ENCODE results near the gene C4BPA.

Gene C4BPA

DNA sequence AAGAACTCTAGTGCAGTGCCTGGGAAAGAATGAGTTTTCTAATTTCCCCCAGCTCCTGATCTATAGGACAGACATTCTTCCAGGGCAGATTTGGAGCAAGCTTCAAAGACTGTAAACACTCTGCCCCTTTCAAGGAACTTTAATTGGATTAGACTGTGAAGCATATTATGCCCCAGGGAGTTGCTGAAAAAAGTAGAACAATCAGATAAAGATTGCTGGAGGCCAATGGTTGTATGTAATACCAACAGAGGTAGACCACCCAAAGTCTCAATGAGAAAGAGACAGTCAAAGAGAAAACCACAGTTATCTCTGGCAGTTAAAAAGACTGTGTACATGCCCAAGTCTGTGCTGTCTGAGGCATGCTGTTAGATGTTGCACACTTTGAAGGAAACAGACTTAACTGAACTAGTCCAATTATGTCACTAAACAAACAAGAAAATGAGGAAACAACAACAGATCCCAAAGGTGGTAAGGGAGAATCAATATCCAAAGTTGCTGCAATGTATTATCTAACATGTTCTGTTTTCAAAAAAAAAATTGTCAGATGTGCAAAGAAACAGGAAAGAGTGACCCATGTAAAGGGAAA lies 24.4 kb downstream of the C4BPA start:
- DNase-seq = no peak

DNA sequence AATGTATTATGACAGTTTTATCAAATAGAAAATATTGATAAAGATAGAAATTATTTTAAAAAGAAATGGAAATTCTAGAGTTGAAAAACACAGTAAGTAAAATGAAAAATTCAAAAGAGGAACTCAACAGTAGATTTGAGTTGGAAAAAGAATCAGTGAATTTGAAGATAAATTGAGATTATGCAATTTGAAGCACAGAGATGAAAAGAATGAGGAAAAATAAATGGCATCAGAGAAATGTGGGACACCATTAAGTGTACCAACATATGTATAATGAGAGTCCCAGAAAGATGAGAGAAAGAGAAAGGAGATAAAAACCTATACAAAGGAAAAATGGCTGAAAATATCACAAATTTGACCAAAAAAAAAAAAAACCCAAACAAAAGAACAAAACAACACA lies 25.0 kb downstream of the C4BPA start:
- no peak for DNase-seq

DNA sequence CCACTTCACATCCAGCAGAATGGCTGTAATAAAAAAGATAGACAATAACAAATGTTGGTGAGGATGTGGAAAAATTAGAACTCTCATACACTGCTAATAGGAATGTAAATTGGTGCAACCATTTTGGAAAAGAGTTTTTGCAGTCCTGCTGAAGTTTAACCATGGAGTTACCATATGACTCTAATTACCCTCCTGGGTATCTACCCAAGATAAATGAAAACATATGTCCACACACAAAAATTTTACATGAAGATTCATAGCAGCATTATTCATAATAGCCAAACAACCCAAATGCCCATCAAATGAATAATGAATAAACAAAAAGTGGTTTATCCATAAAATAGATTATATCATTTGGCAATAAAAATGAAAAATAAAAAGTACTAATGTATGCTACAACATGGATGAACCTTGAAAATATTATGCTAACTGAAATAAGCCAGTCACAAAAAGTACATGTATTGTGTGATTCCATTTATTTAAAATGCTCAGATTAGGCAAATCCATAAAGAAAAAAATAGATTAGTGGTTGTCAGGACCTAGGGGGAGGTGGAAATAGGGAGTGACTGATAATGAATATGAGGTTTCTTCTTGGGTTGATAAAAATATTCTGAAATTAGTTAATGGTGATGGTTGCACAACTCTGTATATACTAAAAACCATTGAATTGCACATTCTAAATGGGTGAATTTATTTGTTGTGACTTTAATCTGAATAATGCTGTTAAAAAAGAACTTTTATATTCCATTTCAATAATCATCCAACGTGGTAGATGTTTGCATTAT lies 26.4 kb downstream of the C4BPA start:
- no peak for DNase-seq

DNA sequence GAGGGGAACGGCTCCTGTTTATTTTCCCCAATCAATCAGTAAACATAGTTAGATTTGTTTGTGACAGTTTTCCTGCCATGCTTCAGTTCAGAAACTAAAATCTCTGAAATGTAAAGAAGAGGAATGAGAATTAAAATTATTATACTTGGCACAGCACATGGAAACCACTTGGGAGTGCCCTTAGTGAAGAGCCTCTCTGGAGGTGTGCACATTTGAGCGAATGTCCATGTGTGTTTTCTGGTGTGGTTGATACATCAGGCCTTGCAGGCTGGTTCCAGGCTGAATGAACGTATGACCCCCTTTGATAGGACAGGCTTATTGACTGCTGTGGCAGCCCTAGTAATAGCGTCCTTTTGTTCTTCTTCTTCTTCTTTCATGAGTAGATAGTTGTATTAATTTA lies 27.1 kb downstream of the C4BPA start:
- no peak for DNase-seq

DNA sequence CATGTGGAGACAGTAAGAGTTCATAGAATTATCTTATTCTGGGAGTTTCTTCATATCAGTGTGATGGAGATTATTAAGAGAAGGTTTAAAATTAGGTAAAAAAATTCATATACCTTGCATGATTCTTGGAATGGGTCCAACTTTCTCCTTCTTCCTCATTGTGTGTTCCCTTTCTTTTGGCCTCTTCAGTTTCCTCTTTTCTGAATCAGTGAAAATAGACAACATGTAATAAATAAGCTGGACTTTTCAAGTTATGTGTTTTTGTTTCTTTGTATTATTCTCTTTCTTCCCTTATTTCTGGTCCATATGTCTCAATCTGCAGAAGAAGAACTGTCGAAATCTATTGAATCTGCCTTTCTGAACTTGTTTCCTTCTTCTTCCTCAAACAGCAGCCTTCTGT lies 30.5 kb downstream of the C4BPA start:
- no peak for DNase-seq

DNA sequence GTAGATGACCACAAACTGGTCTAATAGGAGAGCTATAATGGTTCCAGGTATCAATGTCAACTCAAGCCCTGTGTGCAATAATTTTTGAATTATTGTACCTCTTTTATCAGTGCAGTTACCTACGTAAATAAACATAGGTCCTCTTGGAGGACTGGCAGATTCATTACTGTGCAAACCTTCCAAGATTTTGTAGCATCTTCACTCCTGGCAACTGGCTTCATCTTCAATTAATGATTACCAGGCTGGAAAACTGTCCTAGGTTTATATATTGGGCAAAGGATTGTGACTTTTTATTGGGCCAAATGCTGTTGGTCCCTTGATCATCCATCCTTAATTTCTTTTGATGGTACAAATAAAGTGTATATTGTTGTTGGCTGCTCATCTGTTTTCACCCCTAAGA lies 35.6 kb downstream of the C4BPA start:
- no peak for DNase-seq

DNA sequence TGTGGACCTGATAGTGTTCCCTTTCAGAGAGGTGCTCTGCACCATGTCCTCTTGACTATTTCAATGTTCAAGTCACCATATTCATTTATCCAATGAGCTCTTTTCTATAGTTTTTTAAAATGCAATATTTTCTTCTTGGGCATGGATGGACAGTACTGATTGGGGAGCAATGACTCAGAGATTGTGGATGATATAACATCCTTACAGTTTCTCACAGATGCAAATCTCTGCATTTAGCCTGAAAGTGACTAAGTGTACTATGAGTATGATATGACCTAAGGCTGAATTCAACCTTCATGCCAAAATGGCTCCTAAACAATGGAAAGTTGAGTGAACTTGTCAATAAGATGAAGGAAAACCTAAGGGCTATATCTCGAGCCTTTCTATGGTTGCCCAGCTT lies 36.5 kb downstream of the C4BPA start:
- no peak for DNase-seq

DNA sequence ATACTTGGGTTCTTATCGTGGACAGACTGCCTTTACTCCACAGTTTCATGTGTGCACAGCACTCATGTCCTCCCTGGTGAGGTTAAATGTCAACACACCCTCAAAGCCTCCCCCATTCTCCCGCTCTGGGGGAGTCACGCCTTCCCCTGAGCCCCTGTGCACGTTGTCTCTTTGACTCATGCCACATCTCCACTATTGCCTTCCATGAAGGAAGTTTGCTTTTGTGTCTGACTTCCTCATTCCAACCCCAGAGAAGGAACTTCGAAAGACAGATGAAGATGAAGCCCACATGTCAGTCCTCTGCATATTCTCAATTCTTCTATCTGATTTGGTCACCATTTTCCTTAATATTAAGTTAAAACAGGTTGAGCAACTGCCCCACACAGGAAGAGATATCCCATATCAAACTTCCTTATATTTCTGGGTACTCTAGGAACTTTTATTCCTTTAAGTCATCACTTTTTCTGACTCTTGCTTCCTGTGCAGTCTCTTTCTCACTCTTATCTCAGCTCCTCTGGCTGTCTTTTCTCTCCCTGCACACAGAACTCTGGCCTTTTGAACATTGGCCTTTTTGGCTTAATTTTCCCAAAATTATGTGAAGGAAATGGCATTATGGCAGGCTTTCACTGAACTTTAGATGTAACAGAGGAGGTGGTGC lies 41.5 kb downstream of the C4BPA start:
- no peak for DNase-seq

DNA sequence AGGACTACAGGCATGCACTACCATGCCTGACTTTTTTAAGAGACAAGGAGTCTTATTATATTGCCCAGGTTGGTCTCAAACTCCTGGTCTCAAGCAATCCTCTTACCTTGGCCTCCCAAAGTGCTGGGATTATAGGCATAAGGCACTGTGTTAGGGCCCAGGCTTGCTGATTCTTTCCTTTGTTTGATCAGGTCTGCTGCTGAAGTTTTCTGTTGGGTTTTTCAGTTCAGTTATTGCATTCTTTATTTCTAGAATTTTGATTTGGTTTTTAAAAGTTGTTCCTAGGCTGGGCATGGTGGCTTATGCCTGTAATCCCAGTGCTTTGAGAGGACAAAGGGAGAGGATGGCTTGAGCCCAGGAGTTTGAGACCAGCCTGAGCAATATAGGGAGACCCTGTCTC lies 47.9 kb downstream of the C4BPA start:
- DNase-seq = no peak

DNA sequence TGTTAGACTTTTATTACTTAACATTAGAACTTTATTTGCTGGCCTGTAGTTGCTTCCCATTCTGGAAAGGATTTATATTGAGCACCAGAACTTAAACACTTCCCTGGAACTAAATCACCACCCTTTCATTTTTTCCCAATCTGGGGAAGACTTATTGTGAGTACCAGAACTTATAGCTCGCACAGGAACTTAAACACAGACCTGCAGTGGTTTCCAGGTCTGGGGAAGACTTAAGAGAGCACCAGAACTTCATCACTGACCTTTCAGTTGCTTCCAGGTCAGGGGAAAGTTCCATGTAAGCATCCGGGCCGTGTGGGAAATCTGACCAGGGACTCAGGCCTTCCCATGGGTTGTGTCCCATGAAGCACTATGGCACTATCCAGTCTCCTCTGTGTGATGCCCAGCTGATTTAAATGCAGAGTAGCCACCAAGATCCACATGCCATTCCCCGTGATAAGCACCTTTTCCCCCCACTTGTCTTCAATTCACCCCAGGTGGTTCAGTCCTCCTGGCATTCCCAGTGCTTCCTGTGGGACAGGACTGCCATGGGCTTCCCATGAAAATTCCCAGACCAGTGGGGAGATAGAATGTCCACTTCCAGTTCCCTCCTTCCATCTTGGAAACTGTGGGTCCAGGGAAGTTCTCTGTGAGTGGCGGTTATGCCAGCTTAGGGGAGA lies 48.9 kb downstream of the C4BPA start:
- DNase-seq = no peak

DNA sequence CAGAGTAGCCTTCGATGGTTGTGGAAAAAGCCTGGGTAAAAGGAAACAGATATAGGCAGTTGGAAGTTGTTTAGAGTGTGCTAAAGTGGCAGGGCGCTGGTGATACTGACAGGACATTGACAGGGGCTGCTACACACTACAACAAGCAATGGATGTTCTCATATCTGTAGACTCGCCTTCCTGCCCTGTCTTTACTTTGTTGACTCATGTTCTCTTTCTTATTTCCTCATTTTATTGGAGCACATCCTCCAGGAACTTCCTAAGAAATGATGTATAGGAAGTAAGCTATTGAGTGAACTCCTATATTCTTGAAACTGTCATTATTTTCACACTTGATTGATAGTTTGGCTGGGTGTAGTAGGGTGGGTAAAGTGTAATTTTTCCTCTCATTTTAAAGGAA lies 51.0 kb downstream of the C4BPA start:
- no peak for DNase-seq

DNA sequence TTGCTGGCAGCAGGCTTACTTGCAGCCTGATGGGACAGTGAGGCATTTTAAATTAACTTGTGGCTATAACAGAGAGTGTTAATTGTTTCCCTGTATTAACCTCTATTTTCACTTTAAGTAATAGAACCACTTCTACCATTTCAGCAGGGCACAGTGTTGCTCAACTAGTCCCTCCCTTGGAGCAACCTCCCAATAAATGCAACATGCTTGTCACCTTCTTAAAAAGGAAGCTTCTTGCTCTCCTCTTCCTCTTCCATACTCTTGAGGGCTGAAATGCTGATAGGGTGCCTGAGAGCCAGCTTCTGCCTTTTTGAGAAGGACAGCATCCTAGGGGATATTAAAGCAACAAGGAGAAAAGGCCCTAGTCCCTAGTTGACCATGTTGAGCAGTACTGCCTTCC lies 52.1 kb downstream of the C4BPA start:
- DNase-seq = no peak

DNA sequence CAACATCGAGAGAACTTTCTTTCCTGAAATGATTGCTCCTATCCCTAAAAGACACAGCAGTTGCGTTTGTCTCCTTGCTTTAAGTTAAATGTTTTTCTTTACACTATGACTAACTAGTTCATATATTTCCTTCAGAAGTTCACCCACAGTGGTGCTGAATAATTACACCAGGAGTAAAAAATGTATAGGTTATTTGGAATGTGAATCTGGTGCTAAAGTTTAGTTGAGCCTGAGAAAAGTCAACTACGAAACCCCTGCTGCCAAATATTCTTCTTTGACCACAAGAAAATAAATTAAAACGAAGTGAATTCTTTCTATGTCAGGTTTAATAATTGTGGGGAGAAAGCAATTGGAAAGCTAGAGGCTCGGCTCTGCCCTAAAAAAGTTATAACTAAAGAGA lies 52.8 kb downstream of the C4BPA start:
- DNase-seq = no peak

DNA sequence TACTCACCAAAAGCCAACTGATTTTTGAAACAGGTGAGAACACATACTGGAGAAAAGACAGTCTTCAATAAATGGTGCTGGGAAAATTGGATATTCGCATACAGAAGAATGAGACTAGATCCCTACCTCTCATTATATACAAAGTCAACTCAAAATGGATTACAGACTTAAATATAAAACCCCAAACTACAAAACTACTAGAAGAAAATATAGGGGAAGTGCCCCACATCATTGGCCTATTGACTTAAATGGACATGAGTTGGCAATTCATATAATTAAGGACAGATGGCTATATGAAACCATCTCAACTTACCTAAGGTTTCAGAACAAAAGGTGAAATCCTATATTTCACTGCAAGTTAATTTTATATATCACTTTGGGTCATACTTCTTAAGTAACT lies 60.1 kb downstream of the C4BPA start:
- DNase-seq = no peak

DNA sequence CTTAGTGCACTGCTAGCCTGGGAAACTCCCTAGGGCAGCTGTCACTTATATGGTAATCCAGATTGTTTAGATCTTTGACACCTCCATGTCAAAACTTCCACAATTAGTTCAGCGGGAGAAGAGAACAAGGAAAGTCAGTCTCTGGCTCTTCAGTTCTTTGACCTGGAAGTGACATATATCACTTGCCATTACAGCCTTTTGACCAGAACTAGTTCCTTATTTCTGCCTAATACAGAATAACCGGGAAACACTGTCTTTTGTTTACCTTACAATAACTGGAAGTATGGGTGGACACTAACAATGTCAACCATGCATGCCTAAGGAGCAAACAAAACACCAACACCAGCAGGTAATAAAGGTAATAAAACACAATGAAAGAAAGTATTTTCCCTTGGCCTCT lies 68.3 kb downstream of the C4BPA start:
- no peak for DNase-seq

DNA sequence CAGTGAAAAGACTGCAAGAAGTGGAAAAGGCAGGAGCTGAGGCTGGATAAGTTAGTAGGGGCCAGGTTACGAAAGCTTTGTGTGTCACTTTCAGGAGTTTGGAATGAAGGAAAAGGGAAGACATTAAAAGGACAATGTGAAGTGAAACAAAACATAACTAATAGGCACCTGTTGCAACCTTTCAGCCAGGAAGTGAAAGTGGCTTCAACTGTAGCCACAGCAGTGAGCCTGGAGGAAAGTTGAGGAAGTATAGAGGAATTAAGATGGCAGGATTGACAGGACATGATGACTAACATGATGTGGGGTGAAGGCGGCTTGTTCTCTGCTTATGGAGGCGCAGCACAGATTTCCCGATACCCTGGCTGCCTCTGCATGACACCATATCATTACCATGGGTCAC lies 68.9 kb downstream of the C4BPA start:
- no peak for DNase-seq

DNA sequence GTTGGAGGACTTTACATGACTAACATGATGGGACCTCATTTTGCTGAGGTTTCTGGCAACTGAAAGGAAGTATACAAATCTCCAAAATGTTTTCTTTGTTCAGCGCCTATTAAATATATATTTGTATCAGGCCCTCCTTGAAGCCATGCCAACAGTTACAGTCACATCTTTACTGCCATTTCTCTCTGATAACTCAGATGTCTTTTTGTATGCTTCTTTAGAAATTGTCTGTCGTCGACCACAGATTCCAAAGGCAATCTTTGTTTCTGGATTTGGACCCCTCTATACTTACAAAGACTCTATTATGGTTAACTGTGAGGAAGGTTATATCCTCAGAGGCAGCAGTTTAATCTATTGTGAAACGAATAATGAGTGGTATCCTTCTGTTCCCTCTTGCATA lies 69.4 kb downstream of the C4BPA start:
- DNase-seq = no peak

DNA sequence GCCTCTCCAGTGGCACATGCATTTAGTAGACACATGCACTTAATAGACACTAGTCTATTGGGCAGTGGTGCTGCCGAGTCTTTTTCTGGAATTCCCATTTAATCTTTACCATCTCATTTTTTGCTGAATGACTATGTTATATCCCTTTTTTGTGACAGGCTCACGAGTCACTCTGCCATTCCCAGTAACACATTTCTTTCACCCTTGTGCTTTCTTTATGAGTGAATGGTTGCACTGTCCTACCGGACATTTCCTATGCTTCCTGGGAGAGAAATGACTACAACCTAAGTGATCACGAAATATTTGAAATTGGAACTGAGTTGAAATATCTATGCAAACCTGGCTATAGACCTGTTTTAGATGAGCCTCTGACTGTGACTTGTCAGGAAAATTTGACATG lies 70.9 kb downstream of the C4BPA start:
- no peak for DNase-seq

DNA sequence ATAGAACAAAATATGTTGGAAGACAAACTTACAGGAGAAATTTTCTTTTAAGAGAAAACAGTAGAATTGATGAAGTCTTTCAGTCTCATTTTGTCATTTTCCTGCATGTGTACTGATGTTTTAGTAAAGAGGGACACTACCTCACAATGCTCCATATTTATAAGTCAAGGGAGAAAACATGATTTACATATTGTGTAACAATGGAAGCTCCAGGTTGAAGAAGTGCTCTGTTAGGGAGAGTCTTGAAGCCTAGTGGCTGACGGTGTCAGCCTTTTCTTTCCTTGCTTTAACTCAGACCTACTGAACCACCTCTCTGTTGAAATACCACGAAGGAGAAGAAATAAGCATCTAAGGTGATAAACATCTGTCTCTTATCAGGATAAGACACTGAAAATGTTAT lies 75.0 kb downstream of the C4BPA start:
- DNase-seq = no peak

DNA sequence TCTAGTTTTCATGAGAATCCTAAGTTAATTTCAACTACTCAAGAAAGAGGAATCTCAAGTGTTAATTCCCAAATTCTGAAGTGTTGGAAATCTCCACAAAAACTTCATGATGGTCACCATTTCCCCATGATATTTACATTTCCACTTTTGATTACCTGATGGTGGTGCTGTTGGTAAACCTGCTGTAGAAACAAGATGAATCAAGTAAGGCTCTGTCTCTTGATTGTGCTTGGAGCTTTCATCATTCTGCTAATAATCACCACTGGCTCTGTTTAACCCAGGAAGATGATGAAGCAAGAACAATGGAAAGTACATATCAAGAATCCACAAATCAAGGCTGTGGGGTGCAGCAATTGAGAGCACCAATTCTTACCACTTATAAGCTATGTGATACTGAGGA lies 77.8 kb downstream of the C4BPA start:
- DNase-seq = no peak

DNA sequence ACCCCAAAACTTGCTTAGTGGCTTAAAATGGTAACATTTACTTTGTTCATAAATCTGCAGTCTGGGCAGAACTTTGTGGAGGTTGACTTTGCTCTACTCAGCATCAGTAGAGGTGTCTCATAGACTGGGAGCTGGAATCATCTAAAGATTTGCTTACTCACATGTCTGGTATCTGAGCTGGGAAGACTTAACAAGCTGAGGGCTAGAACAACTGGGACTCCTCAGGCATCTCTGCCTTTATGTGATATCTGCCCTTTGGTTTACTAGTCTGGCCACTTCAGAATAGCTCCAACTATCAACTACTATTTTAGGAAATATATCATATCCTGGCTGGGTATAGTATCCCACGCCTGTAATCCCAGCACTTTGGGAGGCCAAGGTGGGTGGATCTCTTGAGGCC lies 82.5 kb downstream of the C4BPA start:
- DNase-seq = no peak

DNA sequence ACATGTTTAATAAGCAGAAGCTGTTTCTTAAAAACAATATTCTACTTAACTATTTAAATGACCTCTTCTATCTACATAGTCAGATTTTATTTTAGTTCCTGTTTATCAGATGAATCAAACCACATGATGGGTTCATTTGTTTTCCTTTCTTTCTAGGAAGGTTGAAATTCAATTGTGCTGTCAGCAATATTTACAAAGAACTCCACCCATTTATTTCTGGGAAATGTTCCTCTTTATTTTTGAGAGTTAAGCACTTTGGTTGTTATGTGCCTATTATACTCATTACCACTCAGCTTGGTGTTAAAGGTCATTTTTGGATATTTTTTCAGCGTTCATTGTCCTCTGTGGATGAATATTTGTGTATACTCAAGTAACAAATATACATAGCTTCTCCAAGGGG lies 84.9 kb downstream of the C4BPA start:
- no peak for DNase-seq

DNA sequence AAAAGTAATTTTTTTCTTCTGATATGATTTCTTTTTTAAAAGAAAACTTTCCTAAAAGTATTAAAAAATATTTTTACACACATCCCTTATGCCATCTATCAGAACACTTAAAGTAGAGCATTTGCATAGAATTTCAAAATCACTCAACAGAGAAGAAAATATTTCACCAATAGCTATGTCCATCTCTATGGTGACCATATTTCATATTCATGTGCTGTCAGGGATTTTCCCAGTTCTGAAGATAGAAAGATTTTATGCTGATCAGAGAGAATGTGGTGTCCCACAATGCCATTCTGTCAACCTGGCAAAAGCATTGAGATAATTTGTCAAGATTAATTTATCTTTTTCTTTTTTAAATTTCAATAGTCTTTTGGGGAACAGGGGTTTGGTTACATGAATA lies 87.0 kb downstream of the C4BPA start:
- DNase-seq = no peak

DNA sequence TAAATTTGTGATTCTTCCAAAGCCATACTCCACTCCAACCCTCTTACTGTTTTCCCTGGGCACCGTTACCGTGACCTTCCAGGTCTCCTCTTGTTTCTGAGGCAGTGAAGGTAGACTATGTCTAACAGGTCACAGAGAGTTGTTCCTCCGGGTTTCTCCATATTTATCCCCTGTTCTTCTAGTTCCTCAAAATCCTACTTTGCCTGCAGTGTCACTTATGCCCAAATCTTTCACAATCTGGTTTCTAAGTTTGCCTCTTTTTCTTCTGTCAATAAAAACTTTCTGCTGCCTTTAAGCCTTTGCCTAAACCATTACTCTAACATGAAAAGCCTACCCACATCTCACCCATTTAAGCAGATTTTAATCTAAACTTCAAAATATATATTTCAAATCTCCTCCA lies 87.7 kb downstream of the C4BPA start:
- no peak for DNase-seq

Data from cerebellar nuclear complex (tissue), 1 donor.